Transverse colon (tissue), 4 donors: ENCODE data around the gene MYO1B.

ENCODE experiments used
- POLR2AphosphoS5 ChIP-seq, 3 donors: sonication (generic); formaldehyde crosslinking; IDR thresholded peaks; one replicate each; pipeline ENCODE4 v1.6.1; 2016; ENCODE audit warnings: antibody characterized with exemption in 3 of 3
- TF ChIP-seq, protein P1 (sequence below), 5 experiments: fragments of 200-600 bp in 3 of 5; fragments of 450-650 bp in 2 of 5; sonication (generic) in 3 of 5; IDR thresholded peaks; 1 replicate in 2 of 5; 2 replicates in 3 of 5; pipeline ENCODE4 v1.5.1; 2016 to 2017; ENCODE audit warnings: antibody characterized with exemption in 5 of 5, inconsistent platforms in 3 of 5, mild to moderate bottlenecking in 2 of 5, moderate library complexity in 1 of 5

- TF ChIP-seq, protein P1, sequence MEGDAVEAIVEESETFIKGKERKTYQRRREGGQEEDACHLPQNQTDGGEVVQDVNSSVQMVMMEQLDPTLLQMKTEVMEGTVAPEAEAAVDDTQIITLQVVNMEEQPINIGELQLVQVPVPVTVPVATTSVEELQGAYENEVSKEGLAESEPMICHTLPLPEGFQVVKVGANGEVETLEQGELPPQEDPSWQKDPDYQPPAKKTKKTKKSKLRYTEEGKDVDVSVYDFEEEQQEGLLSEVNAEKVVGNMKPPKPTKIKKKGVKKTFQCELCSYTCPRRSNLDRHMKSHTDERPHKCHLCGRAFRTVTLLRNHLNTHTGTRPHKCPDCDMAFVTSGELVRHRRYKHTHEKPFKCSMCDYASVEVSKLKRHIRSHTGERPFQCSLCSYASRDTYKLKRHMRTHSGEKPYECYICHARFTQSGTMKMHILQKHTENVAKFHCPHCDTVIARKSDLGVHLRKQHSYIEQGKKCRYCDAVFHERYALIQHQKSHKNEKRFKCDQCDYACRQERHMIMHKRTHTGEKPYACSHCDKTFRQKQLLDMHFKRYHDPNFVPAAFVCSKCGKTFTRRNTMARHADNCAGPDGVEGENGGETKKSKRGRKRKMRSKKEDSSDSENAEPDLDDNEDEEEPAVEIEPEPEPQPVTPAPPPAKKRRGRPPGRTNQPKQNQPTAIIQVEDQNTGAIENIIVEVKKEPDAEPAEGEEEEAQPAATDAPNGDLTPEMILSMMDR (IDR thresholded peaks at IDR 0.05): no peak
- TF ChIP-seq POLR2AphosphoS5 (IDR thresholded peaks at IDR 0.05): no peak
These were observed 10.6 kb downstream of the MYO1B start for GRCh38 chr2:191255756-191256312.
